GM20000 (cell line): ENCODE data around the gene DCLK1.

ENCODE experiments used
- DNase-seq: peaks from one replicate; pipeline ENCODE4 v3.0.0; 2012; ENCODE audit warnings: low spot score
- TF ChIP-seq, protein P1 (sequence below): IDR thresholded peaks from 2 replicates; pipeline ENCODE4 v1.5.1; 2012; ENCODE audit warnings: mild to moderate bottlenecking, control low read depth; ENCODE audit errors: extremely low read depth, missing control alignments

Gene DCLK1

GRCh38 chr13:36131222-36131930 lies at the start of gene DCLK1:
DCLK1 (minus strand) TSS chr13:36131382.
- no peak for DNase-seq

DNA sequence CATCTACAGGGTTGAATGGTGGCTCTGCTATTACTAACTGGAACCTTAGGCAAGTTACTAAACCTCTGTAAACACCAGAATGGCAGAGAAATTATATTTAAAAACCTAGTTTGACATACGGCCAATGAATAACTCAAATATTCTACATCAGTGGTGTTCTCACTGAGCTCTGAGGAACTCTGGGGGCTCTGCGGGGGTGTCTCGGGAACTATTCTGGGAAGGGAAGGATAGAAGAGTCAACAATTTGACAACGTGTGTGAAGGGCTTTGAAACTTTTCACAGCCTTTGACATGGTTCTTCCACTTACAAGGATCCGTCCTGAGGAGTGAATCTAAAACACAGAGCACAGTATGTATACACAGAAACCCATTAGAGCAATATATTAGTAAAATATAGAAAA lies 44.4 kb upstream of the DCLK1 start:
- no peak for DNase-seq
- TF ChIP-seq, protein P1, sequence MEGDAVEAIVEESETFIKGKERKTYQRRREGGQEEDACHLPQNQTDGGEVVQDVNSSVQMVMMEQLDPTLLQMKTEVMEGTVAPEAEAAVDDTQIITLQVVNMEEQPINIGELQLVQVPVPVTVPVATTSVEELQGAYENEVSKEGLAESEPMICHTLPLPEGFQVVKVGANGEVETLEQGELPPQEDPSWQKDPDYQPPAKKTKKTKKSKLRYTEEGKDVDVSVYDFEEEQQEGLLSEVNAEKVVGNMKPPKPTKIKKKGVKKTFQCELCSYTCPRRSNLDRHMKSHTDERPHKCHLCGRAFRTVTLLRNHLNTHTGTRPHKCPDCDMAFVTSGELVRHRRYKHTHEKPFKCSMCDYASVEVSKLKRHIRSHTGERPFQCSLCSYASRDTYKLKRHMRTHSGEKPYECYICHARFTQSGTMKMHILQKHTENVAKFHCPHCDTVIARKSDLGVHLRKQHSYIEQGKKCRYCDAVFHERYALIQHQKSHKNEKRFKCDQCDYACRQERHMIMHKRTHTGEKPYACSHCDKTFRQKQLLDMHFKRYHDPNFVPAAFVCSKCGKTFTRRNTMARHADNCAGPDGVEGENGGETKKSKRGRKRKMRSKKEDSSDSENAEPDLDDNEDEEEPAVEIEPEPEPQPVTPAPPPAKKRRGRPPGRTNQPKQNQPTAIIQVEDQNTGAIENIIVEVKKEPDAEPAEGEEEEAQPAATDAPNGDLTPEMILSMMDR, result no peak

More at GRCh38 chr13:36131222-36131930, at the start of gene DCLK1:
- TF ChIP-seq, protein P1, result no peak

- TF ChIP-seq, protein P1, result no peak
- no peak for DNase-seq
Observed at GRCh38 chr13:36174923-36175322, 43.7 kb upstream of the DCLK1 start.

DNA sequence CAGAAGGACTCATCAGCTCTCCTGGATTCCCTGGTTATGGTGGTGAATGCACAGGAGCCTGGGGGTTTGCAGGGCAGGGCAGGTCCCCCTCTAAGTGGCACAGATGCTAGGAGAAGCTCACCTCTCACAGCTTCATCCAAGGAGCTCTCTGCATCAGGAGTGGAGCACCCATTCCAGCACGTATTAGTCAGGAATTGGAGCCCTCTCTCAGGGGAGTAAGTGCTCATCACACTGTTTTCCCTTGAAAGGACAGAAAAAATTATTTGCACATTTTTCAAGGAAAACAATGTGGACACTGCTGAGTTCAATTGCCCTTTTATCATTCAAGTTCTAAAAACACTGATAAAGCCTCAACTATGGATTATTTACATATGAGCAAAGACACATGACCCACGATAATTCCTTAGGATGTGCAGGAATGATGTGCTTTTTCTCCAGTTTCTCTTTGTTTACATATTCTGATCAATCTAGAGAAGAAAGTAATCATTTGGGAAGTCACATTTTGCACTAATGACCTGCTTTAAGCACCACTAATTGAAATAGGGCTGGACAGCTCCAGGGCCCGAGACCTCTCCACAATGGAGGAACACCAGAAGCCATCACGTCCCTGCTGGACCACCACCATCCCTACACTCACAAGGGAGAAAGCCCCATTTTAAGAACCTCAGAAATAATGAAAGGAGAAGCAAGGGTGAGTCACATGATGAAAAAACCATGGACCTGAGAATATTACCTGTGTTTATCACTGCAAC lies 42.6 kb upstream of the DCLK1 start:
- TF ChIP-seq, protein P1, result no peak
- no peak for DNase-seq

DNA sequence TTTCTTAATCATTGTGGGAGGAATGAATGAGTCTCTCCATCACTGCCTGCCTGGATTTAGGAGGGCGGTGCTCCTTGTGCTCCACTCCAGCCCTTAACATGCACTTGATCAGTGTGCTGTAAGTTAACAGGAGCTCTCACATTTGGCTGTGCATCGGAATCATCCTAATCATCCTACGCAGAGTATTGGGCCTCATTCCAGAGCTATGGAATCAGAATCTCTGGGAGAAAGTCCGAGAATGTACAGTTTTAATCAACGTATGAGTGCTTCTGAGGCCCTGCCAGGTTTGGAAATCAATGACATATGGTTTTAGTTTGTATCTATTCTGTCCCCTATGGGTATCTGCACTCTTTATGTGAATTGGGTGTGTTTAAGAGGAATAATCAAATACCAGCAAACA lies 34.9 kb upstream of the DCLK1 start:
- TF ChIP-seq, protein P1, result no peak
- DNase-seq, result no peak

- TF ChIP-seq, protein P1, result no peak
- DNase-seq, result no peak
Observed at GRCh38 chr13:36163809-36164308, 32.7 kb upstream of the DCLK1 start.

DNA sequence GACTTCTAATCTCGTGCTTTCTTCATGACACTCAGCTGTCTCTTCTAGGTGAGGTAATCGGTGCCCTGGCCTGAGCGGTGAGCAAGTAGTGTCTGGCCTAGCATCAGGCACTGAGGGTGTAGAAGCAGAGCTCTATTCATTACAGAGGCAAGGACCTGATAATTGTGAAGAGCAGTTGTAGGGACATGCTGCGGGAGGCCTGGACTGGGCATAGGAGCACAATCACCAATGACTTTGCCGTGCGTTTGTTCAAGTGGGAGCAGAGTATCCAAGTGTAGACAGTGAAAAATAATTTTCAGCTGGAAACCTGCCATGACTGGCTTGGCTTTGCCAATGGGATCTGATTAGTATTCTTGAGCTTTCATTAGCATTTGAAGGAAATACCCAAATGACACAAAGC lies 32.1 kb upstream of the DCLK1 start:
- TF ChIP-seq, protein P1, result no peak
- no peak for DNase-seq
